HUDEP-2 (cell line): ENCODE data around the gene FAM229A.

Source experiments
- DNase-seq, 76 experiments: peaks; one replicate each; lab custom pipeline; 2025; ENCODE audit not compliant: unreplicated experiment in 76 of 76; lab: John Stamatoyannopoulos, UW

FAM229A gene

DNA sequence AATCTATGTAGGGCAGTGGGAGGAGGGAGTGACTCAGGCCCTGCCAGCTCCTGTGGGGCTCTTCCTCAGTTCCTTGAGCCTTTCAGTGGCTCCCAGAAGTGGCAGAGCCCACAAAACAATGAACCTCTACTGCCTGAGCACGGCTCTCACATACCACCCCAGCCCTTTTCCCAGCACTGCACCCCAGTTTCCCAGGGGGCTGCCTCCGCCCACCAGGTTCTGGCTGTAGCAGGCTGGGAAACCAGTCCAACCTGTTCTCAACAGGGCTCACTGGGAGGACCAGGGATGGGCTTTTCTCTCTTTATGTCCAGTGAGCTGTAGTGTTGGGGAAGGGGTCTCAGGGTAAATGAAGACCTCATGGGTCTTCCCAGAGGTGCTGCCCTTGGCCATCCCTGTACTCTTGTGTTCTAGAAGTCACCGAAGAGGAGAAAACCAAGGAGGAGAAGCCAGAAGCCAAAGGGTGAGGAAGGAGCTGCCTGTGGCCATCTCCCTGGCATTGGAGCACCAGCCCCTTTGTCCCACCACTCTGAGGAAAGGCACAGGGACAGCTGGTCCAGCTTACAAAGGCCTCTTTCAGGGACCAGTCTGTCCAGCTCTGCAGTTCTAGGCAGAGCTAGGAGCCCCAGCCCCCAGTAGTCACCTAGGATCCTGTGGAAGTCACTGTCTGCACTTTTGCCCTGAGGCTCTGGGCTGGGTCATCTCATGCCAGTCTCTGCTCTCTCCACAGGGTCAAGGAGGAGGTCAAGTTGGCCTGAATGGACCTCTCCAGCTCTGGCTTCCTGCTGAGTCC, 29.8 kb downstream of the FAM229A start:
- DNase-seq: no peak

DNA sequence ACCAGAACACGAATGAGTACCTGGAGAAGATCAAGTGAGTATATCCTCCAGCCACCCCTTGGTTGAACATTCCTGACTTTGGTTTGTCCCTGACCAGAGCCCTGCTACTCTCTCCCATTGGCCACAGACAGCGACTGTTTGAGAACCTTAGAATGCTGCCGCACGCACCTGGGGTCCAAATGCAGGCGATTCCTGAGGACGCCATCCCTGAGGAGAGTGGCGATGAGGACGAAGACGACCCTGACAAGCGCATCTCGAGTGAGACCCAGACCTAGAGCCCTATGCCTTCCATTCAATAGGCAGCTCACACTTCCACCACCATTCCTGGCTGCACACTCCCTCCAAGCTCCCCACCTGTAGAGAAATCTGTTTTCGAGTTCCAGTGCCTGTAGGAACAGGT, 30.7 kb downstream of the FAM229A start:
- DNase-seq: no peak

DNA sequence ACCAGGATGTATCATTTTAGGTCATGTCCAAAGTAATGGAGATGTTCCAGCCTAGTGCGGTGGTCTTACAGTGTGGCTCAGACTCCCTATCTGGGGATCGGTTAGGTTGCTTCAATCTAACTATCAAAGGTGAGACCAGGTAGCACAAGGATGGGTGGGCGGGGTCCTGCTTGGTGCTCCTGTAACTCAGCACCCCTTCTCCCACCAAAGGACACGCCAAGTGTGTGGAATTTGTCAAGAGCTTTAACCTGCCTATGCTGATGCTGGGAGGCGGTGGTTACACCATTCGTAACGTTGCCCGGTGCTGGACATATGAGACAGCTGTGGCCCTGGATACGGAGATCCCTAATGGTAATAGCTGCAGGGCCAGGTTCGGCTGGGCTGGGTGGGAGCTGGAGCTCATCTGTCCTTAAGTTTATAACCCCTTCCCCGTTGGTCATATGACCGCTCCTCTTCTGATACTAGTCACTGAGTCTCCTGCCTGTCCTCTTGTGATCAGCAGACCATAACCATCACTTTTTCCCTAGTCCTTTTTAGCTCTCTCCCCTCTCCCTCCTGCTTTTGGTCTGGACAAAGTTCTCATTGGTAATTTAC, 31.6 kb downstream of the FAM229A start:
- DNase-seq: no peak

GRCh38 chr1:32329931-32330466, 32.3 kb downstream of the FAM229A start:
- no peak for DNase-seq

GRCh38 chr1:32327204-32327603, 35.1 kb downstream of the FAM229A start:
- no peak for DNase-seq

DNA sequence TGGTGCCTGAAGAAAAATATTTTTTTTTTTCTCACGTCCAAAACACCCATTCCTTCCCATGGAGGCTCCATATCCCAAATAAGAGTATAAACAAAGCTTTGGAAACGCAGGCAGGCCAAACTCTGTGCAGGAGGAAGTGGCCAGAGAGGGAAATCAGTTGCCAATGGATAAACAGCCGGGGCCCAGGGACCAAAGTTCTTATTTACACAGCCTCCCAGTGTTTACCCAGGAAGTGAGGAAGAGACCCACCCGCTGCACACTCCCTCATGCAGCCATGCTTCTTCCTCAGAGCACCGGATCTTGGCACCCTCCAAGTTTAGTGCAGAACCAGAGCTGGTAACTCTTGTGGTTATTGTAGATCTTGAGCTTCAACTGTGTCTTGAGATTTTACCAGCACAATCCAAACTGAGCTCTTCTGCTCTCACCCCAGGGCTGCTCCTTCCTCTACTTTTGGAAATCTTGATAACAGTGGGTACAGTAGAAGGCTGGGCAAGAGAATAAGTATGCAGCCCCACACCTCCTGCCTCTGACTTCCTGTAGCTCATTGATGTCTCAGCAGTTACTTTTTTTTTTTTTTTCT, 40.5 kb downstream of the FAM229A start:
- no peak for DNase-seq

DNA sequence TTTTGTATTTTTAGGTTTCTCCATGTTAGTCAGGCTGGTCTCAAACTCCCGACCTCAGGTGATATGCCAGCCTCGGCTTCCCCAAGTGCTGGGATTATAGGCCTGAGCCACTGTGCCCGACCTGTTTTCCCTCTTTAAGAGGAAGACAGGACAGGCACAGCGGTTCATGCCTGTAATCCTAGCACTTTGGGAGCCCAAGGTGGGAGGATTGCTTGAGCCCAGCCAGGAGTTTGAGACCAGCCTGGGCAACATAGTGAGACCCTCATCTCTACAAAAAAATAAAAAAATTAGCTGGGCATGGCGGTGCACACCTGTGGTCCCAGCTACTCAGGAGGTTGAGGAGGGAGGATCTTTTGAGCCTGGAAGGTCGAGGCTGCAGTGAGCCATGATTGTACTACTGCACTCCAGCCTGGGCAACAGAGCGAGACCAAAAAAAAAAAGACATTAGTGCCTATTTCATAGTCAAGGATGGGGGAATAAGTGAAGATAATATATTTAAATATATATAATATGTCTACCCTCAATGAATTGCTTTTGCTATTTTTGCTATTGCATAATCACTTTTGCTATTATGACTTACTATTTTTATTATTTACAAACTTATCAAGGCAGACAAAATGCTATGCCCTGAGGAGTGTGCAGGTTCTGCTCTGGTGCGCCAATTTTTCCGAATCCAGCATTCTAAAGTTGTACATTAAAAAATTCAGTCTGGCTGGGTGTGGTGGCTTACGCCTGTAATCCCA, 44.0 kb downstream of the FAM229A start:
- no peak for DNase-seq

GRCh38 chr1:32316903-32317277, 45.4 kb downstream of the FAM229A start:
- DNase-seq: no peak

DNA sequence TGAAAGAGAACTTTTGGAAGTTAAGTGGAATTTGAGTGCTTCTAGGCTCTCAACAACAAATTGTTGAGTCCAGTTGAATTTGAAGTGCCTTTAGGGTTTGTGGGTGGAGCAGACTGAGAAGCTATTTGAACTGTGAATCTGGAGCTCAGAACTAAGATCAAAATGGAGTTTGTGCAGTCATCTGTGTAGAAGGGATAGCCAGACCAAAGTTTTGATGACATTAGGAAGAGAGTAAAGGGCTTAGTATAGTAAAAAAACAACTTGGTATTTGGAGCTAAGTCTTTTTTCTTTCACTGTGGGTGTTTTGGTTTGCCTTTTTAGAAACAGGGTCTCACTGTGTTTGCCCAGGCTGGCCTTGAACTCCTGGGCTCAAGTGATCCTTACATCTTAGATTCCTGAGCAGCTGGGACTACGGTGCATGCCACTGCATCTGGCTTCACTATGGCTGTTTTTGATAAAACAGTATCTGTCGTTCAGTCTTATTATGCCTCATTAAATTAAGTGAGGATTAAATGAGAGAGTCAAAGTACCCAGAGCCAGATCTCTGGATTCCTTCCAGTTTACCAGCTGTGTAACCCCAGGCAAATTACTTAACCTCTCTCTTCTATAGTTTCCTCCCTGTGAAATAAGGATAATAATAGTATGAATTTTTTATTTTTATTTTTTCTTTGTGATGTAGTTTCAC, 50.4 kb downstream of the FAM229A start:
- no peak for DNase-seq
